Adrenal gland (tissue), 5 donors: ENCODE measurements around the gene ARPP21.

Experiments used
- CTCF ChIP-seq, 6 experiments: fragments of 450-650 bp in 4 of 6; fragments of 200-600 bp in 2 of 6; sonication (generic) in 1 of 6; IDR thresholded peaks; 1 replicate in 5 of 6; 2 replicates in 1 of 6; pipeline versions ENCODE4 v1.5.1 to v1.8.0; 2016 to 2021; ENCODE audit warnings: antibody characterized with exemption in 6 of 6, mild to moderate bottlenecking in 2 of 6, moderate library complexity in 1 of 6
- POLR2A ChIP-seq, 2 donors: fragments of 450-650 bp; IDR thresholded peaks; one replicate each; pipeline ENCODE4 v1.6.1; 2017; ENCODE audit warnings: antibody characterized with exemption in 2 of 2, mild to moderate bottlenecking in 2 of 2, moderate library complexity in 1 of 2
- donor health status: DM: no; HTN: no; CAD: no.

GRCh38 chr3:35746492-35746891 lies 107.2 kb downstream of the ARPP21 start:
- TF ChIP-seq POLR2A (IDR thresholded peaks at IDR 0.05) (no peak), CTCF (IDR thresholded peaks at IDR 0.05) (no peak)
